SK-N-MC (cell line): ENCODE results near the gene CAST.

ENCODE experiments used
- EZH2 ChIP-seq: fragments of 200-600 bp; sonication (generic); IDR thresholded peaks from one replicate; pipeline ENCODE4 v1.6.1; 2017; ENCODE audit warnings: antibody characterized with exemption
- POLR2AphosphoS5 ChIP-seq: IDR thresholded peaks from 2 replicates; pipeline ENCODE4 v1.6.1; 2012; ENCODE audit warnings: mild to moderate bottlenecking, low read depth, low read length, borderline replicate concordance

- TF ChIP-seq EZH2 (no peak), POLR2AphosphoS5 (no peak)
Measured at GRCh38 chr5:96654209-96654608, 8.0 kb upstream of the CAST start.
